OCI-LY7 (cell line): ENCODE measurements around the gene FAM47E.

Experiments used
- EZH2phosphoT487 ChIP-seq: fragments of 200-600 bp; sonication (generic); IDR thresholded peaks from 2 replicates; pipeline ENCODE4 v1.6.1; 2018; ENCODE audit warnings: low read depth, borderline replicate concordance, mild to moderate bottlenecking, mixed run types, antibody characterized with exemption, low read length, moderate library complexity, mixed read lengths
- TF ChIP-seq, protein P1 (sequence below): fragments of 200-600 bp; sonication (generic); conservative IDR thresholded peaks from 2 replicates; pipeline ENCODE4 v1.5.1; 2014; ENCODE audit warnings: mild to moderate bottlenecking, antibody characterized with exemption, low read length, moderate library complexity, mixed read lengths

DNA sequence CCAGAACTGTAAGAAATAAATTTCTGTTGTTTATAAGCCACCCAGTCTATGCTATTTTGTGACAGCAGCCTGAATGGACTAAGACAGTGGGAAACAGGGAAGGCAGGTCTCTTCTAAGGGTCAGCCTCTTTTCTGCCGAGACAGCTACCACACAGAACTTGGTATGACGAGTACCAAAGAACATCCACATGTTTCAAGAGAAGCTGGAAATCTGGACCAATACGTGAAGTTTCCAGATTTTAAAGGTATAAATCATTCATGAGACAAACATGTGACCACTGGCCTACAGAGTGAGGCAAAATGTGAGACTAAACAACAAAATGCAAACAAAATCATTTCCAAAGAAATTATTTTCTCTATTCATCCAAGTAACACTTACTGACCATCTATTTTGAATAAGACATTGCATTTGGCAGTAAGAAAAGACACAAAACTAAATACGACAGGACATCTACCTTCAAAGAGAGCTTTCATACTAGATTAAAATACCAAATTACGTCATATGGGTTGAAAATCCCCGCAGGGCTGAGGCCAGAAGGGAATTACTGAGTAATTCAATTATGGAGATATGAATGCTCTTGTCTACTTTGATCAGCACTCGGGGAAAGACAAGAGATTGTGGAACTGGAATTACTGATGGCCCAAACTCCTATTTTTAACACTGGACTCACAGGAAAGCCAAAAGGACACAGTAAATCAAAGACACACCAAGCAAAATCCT lies 45.1 kb upstream of the FAM47E start:
- TF ChIP-seq, protein P1, sequence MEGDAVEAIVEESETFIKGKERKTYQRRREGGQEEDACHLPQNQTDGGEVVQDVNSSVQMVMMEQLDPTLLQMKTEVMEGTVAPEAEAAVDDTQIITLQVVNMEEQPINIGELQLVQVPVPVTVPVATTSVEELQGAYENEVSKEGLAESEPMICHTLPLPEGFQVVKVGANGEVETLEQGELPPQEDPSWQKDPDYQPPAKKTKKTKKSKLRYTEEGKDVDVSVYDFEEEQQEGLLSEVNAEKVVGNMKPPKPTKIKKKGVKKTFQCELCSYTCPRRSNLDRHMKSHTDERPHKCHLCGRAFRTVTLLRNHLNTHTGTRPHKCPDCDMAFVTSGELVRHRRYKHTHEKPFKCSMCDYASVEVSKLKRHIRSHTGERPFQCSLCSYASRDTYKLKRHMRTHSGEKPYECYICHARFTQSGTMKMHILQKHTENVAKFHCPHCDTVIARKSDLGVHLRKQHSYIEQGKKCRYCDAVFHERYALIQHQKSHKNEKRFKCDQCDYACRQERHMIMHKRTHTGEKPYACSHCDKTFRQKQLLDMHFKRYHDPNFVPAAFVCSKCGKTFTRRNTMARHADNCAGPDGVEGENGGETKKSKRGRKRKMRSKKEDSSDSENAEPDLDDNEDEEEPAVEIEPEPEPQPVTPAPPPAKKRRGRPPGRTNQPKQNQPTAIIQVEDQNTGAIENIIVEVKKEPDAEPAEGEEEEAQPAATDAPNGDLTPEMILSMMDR: no peak
- TF ChIP-seq EZH2phosphoT487: no peak
